Eye (tissue), 1 donor: Measurements from ENCODE around the gene DHRS12.
"Not testable (repeated sequence)": the region's sequence is repeated elsewhere in the genome, so short reads cannot be mapped to it uniquely, and the experiment has no call there.

Experiments used
- DNase-seq: peaks from one replicate; pipeline ENCODE4 v3.0.0-alpha.2; 2015

Gene DHRS12

GRCh38 chr13:51827254-51827653 is 23.3 kb upstream of the DHRS12 start:
- DNase-seq: no peak

- no peak for DNase-seq
These were observed 22.6 kb upstream of the DHRS12 start for GRCh38 chr13:51826606-51827005.

- no peak for DNase-seq
These were observed 21.8 kb upstream of the DHRS12 start for GRCh38 chr13:51825681-51826254.

- no peak for DNase-seq
These were observed 21.2 kb upstream of the DHRS12 start for GRCh38 chr13:51825165-51825592.

- DNase-seq: not testable (repeated sequence)
These were observed 20.7 kb upstream of the DHRS12 start for GRCh38 chr13:51824712-51825111.

GRCh38 chr13:51823863-51824262 is 19.9 kb upstream of the DHRS12 start:
- DNase-seq: peak; percentile 35

GRCh38 chr13:51823359-51823758 is 19.4 kb upstream of the DHRS12 start:
- DNase-seq: peak; percentile 17

- DNase-seq: no peak
These were observed 18.3 kb upstream of the DHRS12 start for GRCh38 chr13:51822106-51822815.

GRCh38 chr13:51821606-51822005 is 17.6 kb upstream of the DHRS12 start:
- no peak for DNase-seq

GRCh38 chr13:51820016-51820597 is 16.1 kb upstream of the DHRS12 start:
- peak; percentile 88 for DNase-seq

GRCh38 chr13:51819544-51819943 is 15.6 kb upstream of the DHRS12 start:
- DNase-seq: no peak

- no peak for DNase-seq
These were observed 15.0 kb upstream of the DHRS12 start for GRCh38 chr13:51818781-51819511.

- DNase-seq: no peak
These were observed 14.3 kb upstream of the DHRS12 start for GRCh38 chr13:51818276-51818675.

- no peak for DNase-seq
These were observed 13.8 kb upstream of the DHRS12 start for GRCh38 chr13:51817717-51818116.

GRCh38 chr13:51816604-51817249 is 12.8 kb upstream of the DHRS12 start:
- no peak for DNase-seq

GRCh38 chr13:51815848-51816247 is 11.9 kb upstream of the DHRS12 start:
- DNase-seq: no peak

GRCh38 chr13:51814825-51815650 is 11.1 kb upstream of the DHRS12 start:
- peak; percentile 89 for DNase-seq

GRCh38 chr13:51814071-51814470 is 10.1 kb upstream of the DHRS12 start:
- no peak for DNase-seq

GRCh38 chr13:51811920-51812451 is 8.0 kb upstream of the DHRS12 start:
- DNase-seq: no peak

GRCh38 chr13:51811046-51811445 is 7.1 kb upstream of the DHRS12 start:
- DNase-seq: no peak

- no peak for DNase-seq
These were observed 4.8 kb upstream of the DHRS12 start for GRCh38 chr13:51808811-51809210.

- DNase-seq: no peak
These were observed 3.1 kb upstream of the DHRS12 start for GRCh38 chr13:51807041-51807440.
